Measurements from ENCODE around the gene AMOTL2.

Gene AMOTL2

DNA sequence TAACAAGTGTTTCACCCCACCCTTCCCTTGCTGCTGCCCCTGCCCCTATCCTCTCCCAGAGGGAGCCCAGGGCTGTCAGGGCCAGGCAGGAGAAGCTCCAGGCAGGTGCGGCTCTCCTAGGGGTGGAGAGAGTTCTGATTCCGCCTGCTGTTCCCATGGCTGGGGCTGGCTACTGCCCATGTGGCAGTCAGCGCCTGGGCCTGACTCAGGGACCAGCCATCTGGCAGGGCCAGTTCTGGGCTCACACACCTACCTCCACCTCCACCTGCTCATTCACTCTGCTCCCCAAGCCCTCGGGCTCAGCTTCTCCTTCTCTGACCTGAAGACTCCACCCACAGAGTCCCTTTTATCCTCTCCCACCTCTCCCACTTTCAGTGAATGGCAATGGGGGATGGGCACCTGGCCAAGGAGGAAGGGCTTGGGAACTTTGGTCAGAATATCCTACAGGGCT is 23.4 kb downstream of the AMOTL2 start:
- no peak for DNase-seq

DNA sequence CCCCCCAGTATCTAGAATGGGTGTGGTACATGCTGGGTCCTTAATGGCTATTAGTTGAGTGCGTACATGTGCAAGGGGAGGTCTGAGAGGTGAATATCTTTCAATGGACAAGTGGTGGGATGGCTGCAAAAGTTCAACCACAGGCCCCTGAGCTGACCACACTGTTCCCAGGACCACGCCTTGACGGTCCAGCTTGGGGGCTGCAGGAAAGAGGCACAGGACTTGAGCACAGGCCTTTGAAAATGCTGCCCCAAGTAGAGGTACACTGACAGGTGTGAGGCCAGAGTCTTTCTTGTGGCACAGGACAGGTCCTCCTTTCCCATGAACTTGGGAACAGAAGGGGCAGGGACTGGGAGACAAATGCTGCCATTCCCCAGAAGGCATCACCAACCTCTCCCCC is 24.0 kb downstream of the AMOTL2 start:
- DNase-seq, result no peak

DNA sequence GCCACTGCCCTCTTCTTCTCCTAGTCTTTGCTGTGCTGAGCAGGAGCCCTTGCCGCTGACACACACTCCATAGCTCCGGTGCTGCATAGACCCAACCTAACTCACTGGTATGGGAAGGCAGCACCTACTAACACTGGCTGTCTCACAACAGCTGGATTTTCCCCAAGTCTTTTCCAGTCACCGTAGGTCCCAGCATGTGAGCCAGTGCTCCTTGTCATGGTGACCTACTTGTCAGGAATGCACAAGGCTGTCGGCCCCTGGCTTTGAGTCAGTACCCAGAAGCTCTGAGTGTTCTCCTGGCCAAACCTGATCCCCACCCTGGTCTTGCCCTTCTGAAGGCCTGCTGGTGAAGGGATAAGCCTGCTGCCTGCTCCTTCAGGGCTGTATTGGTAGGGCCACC is 25.7 kb downstream of the AMOTL2 start:
- DNase-seq, result no peak

DNA sequence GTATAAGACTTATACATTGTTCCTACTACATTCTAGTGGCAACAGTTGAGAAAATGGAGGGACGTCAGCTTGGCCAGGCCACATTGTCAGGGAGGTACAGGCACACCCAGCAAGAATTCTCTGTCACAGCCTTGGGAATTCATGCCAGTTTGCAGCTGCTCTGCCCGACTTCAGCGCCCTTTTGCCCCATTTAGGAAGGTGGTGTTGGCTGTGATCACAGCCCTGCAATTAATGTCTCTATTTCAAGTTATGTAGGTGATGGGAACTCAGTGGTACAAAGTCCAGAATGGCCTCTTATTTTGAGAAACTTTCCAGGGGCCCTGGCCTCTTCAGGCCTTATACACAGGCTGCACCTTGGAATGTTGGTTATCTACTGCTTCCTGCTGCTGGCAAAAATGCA is 26.7 kb downstream of the AMOTL2 start:
- DNase-seq, result no peak

DNA sequence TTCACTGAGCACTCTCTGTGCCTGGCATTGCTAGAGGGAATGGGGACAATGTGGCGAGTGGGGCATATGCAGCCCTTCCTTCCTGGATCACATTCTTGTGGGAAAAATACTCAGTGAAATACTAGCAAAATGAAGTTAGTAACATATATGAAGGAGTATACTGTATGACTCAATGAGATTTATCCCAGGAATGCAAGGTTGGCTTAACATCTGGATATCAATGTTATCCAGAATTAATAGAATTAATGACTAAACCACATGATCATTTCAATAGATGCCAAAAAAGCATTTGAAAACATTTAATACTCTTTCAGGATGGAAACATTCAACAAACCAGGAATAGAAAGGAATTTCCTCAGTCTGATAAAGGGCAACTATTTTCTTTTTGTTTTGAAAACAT is 27.5 kb downstream of the AMOTL2 start:
- no peak for DNase-seq

DNA sequence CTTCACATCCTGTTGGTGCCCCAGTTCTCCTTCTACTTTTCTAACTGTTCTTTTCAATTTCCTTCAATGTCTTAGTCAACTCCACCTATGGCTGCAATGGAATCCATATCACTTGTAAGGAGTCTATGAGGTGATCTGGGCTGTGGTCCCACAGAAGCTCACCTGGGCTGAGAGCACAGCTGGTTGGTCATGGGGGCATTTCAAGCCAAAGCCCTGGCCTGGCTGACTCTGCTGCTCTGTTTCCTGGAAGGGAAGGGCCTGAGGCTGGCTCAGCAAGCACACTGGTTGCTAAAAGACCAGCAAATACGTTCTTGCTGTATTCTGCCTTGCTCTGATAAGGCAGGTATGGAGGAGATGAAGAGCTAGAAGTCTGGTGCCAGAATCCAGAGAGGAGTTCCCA is 29.0 kb downstream of the AMOTL2 start:
- no peak for DNase-seq

DNA sequence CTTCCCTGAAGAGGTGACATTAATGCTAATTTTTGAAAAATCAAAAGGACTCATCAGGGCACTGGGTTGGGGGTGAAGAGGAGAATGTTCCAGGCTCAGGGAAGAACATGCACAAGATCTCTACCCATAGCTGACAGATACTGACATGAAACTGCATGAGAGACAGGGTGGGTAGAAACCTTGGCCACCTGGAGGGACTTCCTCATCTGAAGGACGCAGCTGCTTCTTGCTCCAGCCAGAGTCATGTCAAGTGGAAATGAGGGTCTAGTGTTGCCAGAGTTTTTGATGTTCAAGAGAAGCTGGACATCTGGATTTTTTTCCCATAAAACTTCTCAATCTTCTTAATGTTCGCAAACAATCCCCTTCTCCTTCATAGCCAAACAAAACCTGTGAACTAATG is 29.7 kb downstream of the AMOTL2 start:
- DNase-seq, result no peak

DNA sequence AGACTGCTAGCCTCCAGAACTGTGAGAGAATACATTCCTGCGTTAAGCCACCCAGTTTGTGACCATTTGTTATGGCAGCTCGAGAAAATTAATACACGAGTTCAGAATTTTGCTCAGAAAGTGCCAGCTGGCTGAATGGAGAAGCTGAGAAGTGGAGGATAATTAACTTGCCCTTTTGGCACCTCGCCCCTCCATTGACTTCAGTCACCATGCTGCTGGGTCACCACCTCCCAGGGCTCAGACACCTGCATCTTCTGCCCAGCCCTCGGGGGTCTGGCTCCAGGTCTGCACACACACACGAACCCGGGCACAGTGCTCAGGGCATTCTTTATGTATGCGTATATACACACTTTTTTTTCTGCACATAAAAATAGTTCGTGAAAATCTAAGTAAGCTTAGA is 32.0 kb downstream of the AMOTL2 start:
- no peak for DNase-seq

DNA sequence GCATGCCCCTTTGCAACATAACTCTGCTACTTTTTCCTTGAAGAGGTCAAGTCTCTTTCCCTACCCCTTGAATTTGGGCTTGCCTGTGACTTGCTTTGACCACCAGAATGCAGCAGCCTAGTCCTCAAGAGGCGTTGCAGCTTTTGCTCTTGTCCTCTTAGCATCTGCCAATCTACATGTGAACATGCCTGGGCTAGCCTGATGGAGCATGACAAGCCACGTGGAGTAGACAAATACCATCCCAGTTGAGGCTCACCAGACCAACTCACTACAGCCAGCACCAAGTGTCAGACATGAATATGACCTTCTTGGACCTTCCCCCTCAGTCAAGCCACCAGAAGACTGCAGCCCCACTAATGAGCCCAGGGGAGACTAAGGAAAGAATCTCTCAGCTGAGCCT is 32.9 kb downstream of the AMOTL2 start:
- no peak for DNase-seq

DNA sequence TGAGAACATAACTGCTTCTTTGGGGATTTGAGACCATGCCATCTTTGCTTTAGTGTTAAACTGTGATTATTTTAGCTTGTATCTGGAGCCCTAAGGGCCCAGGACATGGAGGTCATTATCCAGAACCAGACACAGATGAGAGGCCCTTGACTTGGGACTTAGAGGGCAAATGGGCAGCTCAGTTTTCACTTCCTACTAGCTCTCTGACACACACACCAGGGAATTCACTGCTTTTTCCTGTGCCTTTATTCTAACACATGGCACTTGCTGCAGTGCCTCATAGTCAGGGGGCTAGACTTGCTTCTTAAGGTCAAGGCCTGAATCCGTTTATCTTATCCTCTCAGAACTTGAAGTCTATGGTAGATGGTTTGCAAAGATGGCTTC is 33.3 kb downstream of the AMOTL2 start:
- DNase-seq, result no peak

DNA sequence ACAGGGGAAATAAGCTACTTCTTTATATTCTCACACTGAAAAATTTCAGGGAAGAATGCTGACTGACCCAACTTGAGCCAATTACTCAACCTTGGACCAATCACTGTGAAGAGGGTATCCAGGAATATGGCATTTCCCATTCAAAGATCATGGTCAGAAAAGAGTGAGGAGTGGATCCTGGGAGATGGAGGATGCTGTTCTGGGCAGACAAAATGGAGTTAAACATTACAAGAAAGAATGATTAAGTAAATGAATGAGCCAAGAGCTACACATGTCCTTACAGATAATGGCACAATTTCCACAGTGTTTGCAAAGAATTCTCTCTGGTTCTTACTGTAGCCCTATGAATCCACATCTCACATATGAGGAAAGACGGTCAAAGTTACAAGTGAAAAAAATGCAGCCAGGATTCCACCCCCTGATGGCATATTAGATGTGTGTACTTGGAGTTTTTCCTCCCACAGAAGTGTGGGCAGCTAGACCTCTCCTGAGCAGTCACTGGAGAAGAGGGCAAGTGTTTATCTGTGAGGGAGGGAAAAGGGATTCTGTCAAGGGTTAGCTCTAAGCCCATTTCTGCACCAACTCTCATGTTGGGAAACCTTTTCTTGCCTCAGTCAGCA is 33.8 kb downstream of the AMOTL2 start:
- DNase-seq, result no peak

DNA sequence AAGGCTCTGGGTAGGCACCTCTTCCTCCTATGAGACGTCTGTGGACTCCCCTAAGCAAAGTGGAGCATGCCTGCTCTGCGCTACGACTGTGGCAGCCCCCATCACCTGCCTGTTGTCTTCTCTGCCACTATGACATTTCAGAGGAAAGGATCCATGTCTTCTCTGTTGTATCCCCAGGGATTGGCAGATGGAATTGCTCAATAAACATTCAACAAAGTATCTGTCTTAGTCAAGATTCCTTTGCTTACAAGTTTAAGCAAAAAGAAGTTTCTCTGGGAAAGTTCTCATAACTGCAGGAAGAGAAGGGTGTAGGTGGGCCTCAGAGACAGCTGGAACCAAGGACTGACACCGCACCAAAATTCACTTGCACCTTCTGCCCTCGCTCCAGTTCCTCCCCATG is 34.3 kb downstream of the AMOTL2 start:
- no peak for DNase-seq

DNA sequence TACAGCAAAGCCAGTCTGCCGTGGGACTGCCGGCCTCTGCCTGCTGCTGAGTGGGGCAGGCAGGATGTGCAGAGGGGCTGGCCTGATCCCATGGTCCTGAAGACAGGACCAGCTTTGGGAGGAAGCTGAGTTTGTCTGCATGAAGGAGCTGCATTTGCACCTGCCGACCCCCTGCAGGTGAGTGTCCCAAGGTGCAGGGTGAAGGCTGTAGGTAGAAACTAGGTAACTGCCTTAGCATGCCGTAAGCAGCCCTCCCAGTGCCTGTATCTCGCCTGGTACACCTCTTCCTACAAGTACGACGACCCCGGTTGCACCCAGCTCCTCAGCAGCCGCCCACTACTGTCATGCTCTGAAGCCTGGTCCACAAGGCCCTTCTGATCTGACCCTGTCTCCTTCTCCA is 34.9 kb downstream of the AMOTL2 start:
- DNase-seq, result no peak

DNA sequence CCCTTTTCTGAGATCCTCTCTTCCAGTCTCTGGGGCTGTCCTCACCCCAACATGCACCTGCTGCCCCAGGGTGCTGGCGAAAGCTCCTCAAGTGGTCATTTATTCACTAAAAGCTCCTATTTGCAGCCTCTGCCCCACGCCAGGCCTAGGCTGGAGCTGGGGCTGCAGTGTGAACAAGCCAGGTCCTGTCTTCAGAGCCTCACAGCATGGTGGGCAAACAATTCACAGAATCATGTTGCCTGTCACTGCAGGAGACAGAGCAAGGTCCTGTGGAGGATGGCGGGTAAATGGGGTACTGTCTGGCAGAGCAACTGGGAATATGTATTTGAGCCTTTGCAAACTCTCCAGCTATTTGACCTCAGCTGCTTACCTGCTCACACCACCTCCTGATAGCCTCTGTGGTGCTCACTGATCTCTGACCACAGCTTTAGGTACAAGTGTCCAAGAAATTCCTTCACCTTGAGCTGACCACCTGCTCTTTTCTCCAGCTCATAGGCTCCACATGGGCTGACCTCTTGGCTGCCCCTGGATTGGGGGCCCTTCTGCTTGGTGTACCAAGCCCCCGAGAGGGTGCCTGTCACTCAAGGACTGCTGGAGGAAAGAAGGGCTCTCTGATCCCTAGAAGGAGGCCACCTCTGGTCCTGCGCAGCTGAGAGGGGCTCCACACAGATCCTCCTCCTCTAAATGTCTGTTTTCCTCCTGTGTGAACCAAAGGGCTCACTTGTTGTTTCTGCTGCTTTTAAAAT is 35.6 kb downstream of the AMOTL2 start:
- DNase-seq, result no peak

DNA sequence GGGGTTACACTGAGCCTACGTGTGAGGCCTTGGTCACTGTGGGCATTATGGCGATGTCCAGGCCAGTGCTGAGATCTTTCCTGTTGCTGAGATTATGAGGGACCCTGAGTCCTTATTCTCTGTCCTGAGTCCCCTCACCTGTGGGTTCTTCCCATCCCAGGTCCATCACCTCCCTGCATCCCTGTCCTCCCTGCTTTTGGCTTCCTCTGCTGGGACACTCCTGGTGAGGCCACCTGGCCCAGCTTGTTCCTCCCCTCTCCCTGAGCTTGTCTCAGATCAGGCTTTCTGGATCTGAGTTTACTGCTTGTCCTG is 36.1 kb downstream of the AMOTL2 start:
- DNase-seq, result no peak

DNA sequence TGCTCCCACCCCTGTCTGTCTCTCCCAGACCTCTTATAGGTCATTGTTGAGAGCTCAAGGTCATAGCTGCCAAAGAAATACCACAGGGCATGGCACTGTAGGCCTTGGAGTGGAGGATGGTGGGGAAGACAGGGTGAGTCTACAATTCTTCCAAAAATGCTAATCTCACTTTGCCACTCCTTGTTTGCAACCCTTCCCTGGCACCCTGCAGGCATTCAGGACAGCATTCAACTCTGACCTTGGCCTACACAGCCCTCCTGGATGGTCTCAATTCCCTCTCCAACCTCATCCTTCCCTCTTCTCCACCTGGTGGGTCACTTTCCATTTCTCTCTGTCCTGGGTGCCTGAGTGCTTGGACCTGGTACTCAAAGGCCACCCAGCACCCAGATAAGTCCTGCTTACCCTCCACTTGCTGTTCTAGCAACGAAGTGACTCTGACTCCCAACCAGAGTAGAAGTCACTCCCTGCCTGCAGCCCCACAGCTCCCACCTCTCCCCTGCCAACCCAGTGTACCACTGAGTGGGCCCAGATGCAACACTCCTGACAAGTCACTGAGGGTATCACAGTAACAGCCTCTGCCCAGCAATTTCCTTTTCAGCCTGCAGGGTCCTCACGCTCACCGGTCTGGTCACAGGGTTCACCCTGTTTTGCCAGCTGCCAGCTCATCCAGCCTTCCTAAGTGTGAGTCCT is 36.6 kb downstream of the AMOTL2 start:
- DNase-seq, result no peak

DNA sequence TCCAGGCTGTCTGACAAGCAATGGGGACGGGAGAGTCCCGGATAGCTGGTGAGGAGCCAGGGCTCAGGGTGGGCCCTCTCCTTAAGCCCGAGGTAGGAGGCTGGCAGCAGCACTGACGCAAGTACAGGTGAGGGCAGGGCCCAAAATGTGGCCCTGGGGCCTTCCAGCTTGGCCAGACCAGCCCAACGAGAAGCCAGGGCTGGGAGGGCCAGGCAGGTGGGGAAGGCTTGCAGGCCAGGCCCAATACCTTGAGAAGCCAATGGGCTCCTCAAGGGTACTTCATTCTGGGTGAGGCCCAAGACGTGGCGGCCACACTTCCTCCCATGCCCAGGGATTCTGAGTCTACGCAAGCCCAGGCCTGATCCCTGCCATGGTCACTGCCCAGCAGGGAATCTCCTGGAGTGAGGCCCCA is 37.2 kb downstream of the AMOTL2 start:
- DNase-seq, result no peak

DNA sequence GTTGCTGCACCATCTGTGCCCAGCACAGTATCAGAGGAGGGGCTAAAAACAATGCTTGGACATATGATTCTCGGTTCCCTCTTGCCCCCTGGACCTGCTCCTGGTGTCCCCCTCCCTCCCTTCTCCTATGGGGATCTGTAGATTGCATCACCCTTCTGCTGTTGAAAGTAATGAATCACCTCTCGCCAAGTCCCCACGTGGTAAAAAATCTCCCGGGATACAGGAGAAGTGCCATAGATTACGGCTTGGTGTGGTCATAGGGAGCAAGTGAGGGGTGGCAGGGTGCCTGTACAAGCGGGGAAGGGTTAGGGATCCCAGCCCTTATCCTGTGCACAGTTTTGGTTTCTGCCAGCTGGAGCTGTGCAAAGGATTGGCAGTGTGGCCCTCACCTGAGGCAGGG is 37.7 kb downstream of the AMOTL2 start:
- no peak for DNase-seq

DNA sequence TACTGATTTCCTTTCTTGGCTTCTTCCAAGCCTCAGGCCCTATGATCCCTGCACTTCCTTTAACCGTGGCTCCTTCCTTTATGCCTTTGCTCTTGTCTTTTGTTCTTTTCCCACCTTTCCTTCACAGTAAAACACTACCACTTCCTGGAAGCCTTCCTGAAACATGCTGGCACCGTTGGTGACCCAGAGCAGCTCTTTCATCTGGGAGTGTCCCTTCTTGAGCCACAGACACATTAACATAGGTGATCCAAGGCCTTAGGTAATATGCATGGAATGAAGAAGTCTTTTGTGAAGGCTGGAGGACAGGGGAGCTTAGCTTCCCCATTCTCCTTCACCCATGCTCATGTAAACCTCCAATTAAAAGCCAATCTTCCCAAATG is 39.4 kb downstream of the AMOTL2 start:
- no peak for DNase-seq

DNA sequence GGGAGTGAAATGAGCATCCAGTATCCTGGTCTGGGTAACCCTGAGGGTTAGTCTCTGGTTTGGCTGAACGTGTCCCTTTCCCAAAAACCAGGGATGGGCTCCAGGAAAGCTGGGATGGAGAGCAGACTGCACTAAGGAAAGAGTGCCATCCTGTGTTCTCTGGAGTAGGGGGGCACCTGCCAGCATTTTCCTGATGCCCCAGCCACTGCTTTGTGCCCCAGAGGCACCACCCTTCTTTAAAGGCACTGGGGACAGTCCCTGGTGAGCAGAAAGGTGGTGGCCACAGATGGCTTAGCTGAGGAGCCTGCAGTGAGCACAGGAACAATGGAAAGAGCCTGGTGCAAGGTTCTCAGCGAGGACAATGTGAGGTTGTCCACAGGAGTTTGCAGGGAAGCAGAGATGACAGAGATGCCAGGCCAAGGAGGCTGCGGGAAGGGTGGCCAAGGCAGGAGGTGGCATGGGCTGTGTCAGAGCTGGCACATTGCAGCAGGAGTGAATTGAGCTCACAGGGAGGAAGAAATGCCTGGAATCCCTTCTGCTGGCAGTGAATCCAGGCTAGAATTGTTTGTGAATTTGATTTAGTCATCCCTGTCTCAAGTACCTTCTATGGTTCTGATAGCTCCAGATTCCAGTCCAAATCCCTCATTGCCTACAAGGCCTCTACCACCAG is 39.9 kb downstream of the AMOTL2 start:
- no peak for DNase-seq

DNA sequence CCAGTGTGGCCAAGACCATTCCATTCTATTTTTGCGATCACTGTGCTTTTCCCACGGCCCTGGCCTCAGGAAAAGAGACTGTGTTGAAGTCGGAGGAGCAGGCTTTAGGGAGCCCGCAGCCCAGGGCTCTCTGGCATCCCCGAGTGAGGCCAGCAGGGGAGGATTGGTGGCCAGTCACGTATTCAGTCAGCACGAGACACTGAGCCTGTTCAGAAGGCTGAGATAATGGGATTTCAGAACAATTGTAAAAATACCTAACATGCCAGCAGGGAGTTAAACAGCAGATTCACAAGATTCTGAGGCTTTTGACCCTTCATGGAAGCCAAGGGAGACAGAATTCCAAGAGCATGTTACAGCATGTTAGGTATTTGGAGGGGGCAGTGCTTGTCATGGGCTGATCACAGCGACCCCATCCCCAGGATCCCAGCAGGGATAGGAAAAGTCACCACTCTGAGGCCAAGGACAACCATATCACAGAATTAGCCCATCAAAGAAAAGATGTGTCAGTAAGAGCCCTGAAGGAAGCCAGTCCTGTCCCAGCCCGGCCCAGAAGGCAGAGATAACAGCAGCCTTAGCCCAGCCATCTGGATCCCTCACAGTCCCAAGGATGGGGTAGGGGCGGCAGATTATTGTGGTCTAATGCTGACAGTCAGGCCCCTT is 40.6 kb downstream of the AMOTL2 start:
- no peak for DNase-seq

DNA sequence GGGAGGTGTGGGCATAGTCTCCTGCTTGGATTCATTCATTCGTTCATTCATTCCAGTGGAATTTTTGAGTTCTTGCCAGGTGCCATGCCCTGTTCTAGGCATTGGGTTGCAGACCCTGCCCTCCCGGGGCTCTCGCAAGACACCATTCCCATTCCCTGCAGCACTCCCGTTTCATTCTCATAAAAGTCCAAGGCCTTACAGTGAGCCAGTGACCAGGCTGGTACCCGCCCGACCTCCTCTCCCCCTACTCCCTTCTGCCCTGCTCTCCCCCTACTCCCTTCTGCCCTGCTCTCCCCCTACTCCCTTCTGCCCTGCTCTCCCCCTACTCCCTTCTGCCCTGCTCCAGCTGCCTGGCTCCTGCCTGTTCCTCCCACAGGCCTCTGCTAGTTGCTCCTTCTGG is 41.9 kb downstream of the AMOTL2 start:
- DNase-seq, result no peak

DNA sequence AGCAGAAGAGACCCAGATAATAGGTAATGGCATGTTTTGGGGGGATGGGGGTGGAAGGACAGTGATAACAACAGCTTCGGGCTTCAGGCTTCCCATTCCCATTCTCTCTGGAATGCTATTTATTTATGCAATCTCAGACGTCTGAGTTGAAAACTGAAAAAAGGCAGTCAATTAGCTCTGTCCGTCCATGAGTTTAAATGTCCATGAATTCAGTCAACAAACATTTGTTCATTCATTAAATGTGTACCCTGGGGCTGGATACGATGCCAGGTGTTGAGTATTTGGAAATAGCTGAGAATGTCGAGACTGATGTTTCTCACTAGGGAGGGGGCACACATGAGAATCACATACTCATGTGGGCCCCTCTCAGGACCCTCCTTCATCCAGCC is 42.4 kb downstream of the AMOTL2 start:
- no peak for DNase-seq

Data from activated CD4-positive, alpha-beta T cell treated with anti-CD3 and anti-CD28 coated beads for 4 hours (primary cell).